SK-N-SH (cell line): ENCODE data around the gene TRIM23. TPM values are rescaled to one million over a fixed set of nuclear protein-coding genes. Genes with fewer than 3 reads are reported as not detected.
A peak's percentile ranks its signal among the peaks of the same experiment; 100 is the strongest.

Source experiments
- CTCF ChIA-PET: fragments of 300-600, 350-600 bp; formaldehyde crosslinking; extraction: SDS; loops from one replicate; lab custom pipeline; 2021; lab: Yijun Ruan, JAX
- POLR2A ChIA-PET: fragments of 350-600 bp; sonication (Branson Sonifier 250); formaldehyde crosslinking; extraction: SDS; loops from one replicate; lab custom pipeline; 2020; ENCODE audit warnings: antibody characterized with exemption, inconsistent platforms; lab: Yijun Ruan, JAX
- DNase-seq: peaks from one replicate; pipeline ENCODE4 v3.0.0; 2012
- H2AFZ ChIP-seq: fragments of 200-600 bp; sonication (generic); 2 replicates; pipeline ENCODE4 v1.8.1; 2016; ENCODE audit warnings: antibody characterized with exemption, mild to moderate bottlenecking, low read depth
- H3F3A ChIP-seq: fragments of 200-600 bp; sonication (generic); replicated peaks from 2 replicates; pipeline ENCODE3; 2016; ENCODE audit warnings: antibody characterized with exemption, mild to moderate bottlenecking; ENCODE audit not compliant: insufficient read depth
- H3K27ac ChIP-seq, 2 experiments: fragments of 200-500 bp in 1 of 2; fragments of 200-600 bp in 1 of 2; sonication (Bioruptor generic) in 1 of 2; sonication (generic), shearing (Covaris generic) in 1 of 2; 2 replicates each; pipeline versions ENCODE4 v1.5.1 to v1.6.1; 2014 to 2016; ENCODE audit warnings: low read depth in 2 of 2, inconsistent platforms in 1 of 2, low read length in 1 of 2, mild to moderate bottlenecking in 1 of 2, mixed read lengths in 1 of 2
- H3K27me3 ChIP-seq: fragments of 200-600 bp; sonication (generic), shearing (Covaris generic); 2 replicates; pipeline ENCODE4 v1.6.1; 2016; ENCODE audit warnings: mixed run types; ENCODE audit not compliant: insufficient read depth
- H3K36me3 ChIP-seq, 2 experiments: fragments of 200-500 bp in 1 of 2; fragments of 200-600 bp in 1 of 2; sonication (Bioruptor generic) in 1 of 2; sonication (generic) in 1 of 2; replicated peaks in 1 of 2; 2 replicates each; pipeline versions ENCODE3 to v1.5.1; 2014 to 2016; ENCODE audit warnings: low read length in 1 of 2, mild to moderate bottlenecking in 1 of 2; ENCODE audit not compliant: insufficient read depth in 2 of 2, control insufficient read depth in 1 of 2
- H3K4me1 ChIP-seq, 2 experiments: fragments of 200-500 bp in 1 of 2; fragments of 200-600 bp in 1 of 2; sonication (Bioruptor generic) in 1 of 2; sonication (generic), shearing (Covaris generic) in 1 of 2; 2 replicates each; pipeline versions ENCODE4 v1.5.1 to v1.6.1; 2014 to 2016; ENCODE audit warnings: low read depth in 1 of 2, low read length in 1 of 2, mixed run types in 1 of 2; ENCODE audit not compliant: insufficient read depth in 2 of 2, control insufficient read depth in 1 of 2
- H3K4me2 ChIP-seq: fragments of 200-600 bp; sonication (generic), shearing (Covaris generic); 2 replicates; pipeline ENCODE4 v1.6.1; 2017; ENCODE audit warnings: mixed run types
- H3K4me3 ChIP-seq, 2 experiments: fragments of 200-500 bp in 1 of 2; fragments of 200-600 bp in 1 of 2; sonication (Bioruptor generic) in 1 of 2; sonication (generic), shearing (Covaris generic) in 1 of 2; 2 replicates each; pipeline versions ENCODE4 v1.5.1 to v1.8.1; 2014 to 2016; ENCODE audit warnings: low read depth in 2 of 2, inconsistent platforms in 1 of 2, low read length in 1 of 2, mild to moderate bottlenecking in 1 of 2, mixed read lengths in 1 of 2, moderate library complexity in 1 of 2
- H3K79me2 ChIP-seq: fragments of 200-600 bp; sonication (generic); 2 replicates; pipeline ENCODE4 v1.8.1; 2017; ENCODE audit warnings: mild to moderate bottlenecking; ENCODE audit not compliant: insufficient read depth
- H3K9ac ChIP-seq: fragments of 200-600 bp; sonication (generic); 2 replicates; pipeline ENCODE4 v1.6.1; 2017; ENCODE audit warnings: mixed run types
- H3K9me2 ChIP-seq: fragments of 200-600 bp; sonication (generic); 2 replicates; pipeline ENCODE4 v1.6.1; 2017; ENCODE audit warnings: mixed run types
- H3K9me3 ChIP-seq: fragments of 200-600 bp; sonication (generic); 2 replicates; pipeline ENCODE4 v1.6.1; 2017; ENCODE audit warnings: mixed run types, mild to moderate bottlenecking, moderate library complexity
- H4K20me1 ChIP-seq: fragments of 200-600 bp; sonication (generic); 2 replicates; pipeline ENCODE4 v1.6.1; 2017; ENCODE audit warnings: mild to moderate bottlenecking, mixed run types; ENCODE audit not compliant: insufficient read depth
- CHD2 ChIP-seq: fragments of 150-350 bp; IDR thresholded peaks from 2 replicates; pipeline ENCODE4 v1.6.1; 2018; ENCODE audit warnings: low read length; ENCODE audit not compliant: partially characterized antibody
- CTCF ChIP-seq: fragments of 200-600 bp; sonication (generic); IDR thresholded peaks from 2 replicates; pipeline ENCODE4 v1.6.1; 2017; ENCODE audit warnings: antibody characterized with exemption, mild to moderate bottlenecking, moderate library complexity
- ELF1 ChIP-seq: IDR thresholded peaks from 2 replicates; pipeline ENCODE4 v1.4.0; 2012
- FOXJ3 ChIP-seq: sonication (generic); formaldehyde crosslinking; IDR thresholded peaks from 2 replicates; pipeline ENCODE4 v1.5.1; 2020; ENCODE audit warnings: mild to moderate bottlenecking, missing genetic modification reagents
- FOXM1 ChIP-seq: IDR thresholded peaks from 2 replicates; pipeline ENCODE4 v1.4.0; 2012; ENCODE audit warnings: low read depth, mild to moderate bottlenecking
- GABPA ChIP-seq: IDR thresholded peaks from 2 replicates; pipeline ENCODE4 v1.4.0; 2012; ENCODE audit warnings: low read depth, mild to moderate bottlenecking
- IRF3 ChIP-seq: fragments of 150-350 bp; IDR thresholded peaks from 2 replicates; pipeline ENCODE4 v1.6.1; 2016; ENCODE audit warnings: mild to moderate bottlenecking, low read depth, low read length
- MAX ChIP-seq: IDR thresholded peaks from 2 replicates; pipeline ENCODE4 v1.4.0; 2012; ENCODE audit warnings: low read depth
- MEF2A ChIP-seq: IDR thresholded peaks from 2 replicates; pipeline ENCODE4 v1.4.0; 2012; ENCODE audit warnings: low read depth, borderline replicate concordance
- MXI1 ChIP-seq: IDR thresholded peaks from 2 replicates; pipeline ENCODE4 v1.6.1; 2012; ENCODE audit warnings: mild to moderate bottlenecking, low read depth, low read length, improper control_type of control experiment
- NFIC ChIP-seq: IDR thresholded peaks from 2 replicates; pipeline ENCODE4 v1.4.0; 2012; ENCODE audit warnings: borderline replicate concordance
- NRF1 ChIP-seq: IDR thresholded peaks from 2 replicates; pipeline ENCODE4 v1.6.1; 2012; ENCODE audit warnings: low read depth, mild to moderate bottlenecking, low read length
- PBX3 ChIP-seq: IDR thresholded peaks from 2 replicates; pipeline ENCODE4; 2012
- RCOR1 ChIP-seq: fragments of 150-350 bp; IDR thresholded peaks from 2 replicates; pipeline ENCODE4 v1.6.1; 2017; ENCODE audit warnings: antibody characterized with exemption, low read length
- REST ChIP-seq: IDR thresholded peaks from 2 replicates; pipeline ENCODE4 v1.6.1; 2012; ENCODE audit warnings: mild to moderate bottlenecking, low read depth, low read length, moderate library complexity
- RFX5 ChIP-seq: IDR thresholded peaks from 2 replicates; pipeline ENCODE4 v1.6.1; 2012; ENCODE audit warnings: mild to moderate bottlenecking, improper control_type of control experiment, low read length
- RXRA ChIP-seq: IDR thresholded peaks from 2 replicates; pipeline ENCODE4 v1.4.0; 2012; ENCODE audit warnings: low read depth, mild to moderate bottlenecking, borderline replicate concordance
- SIN3A ChIP-seq: IDR thresholded peaks from 2 replicates; pipeline ENCODE4 v1.6.1; 2012; ENCODE audit warnings: low read depth, mild to moderate bottlenecking, low read length, moderate library complexity, borderline replicate concordance
- SMC3 ChIP-seq: IDR thresholded peaks from 2 replicates; pipeline ENCODE4 v1.6.1; 2012; ENCODE audit warnings: low read depth, low read length, improper control_type of control experiment
- TAF1 ChIP-seq: IDR thresholded peaks from 2 replicates; pipeline ENCODE4 v1.6.1; 2012; ENCODE audit warnings: low read depth, mild to moderate bottlenecking, low read length, moderate library complexity, borderline replicate concordance
- TCF12 ChIP-seq: IDR thresholded peaks from 2 replicates; pipeline ENCODE4 v1.4.0; 2012
- TEAD4 ChIP-seq: IDR thresholded peaks from 2 replicates; pipeline ENCODE4 v1.4.0; 2012; ENCODE audit warnings: mild to moderate bottlenecking, borderline replicate concordance; ENCODE audit not compliant: insufficient read depth
- USF2 ChIP-seq: fragments of 150-350 bp; IDR thresholded peaks from 2 replicates; pipeline ENCODE4 v1.6.1; 2017; ENCODE audit warnings: antibody characterized with exemption, low read length, low read depth, borderline replicate concordance
- YY1 ChIP-seq: IDR thresholded peaks from 2 replicates; pipeline ENCODE4 v1.4.0; 2012; ENCODE audit warnings: low read depth, mild to moderate bottlenecking
- WGBS: methylation state at CpG from one replicate; pipeline ENCODE4 v1.1.6; 2017; ENCODE audit warnings: low lambda C conversion rate; 5-methylcytosine and 5-hydroxymethylcytosine counted together
- polyA plus RNA-seq, 3 experiments: library from polyadenylated mRNA; depleted of rRNA; stranded (reverse); fragments of >200 nt; gene quantifications; 2 replicates each; pipeline ENCODE4 v1.2.3, GENCODE V29; 2012

TRIM23 gene
- 5.3 and 5.6 TPM in 2 replicates for polyA plus RNA-seq (2012; rRNA removed)
- 5.3 and 6.0 TPM in 2 replicates for polyA plus RNA-seq (2012; cell fraction: cytosol; rRNA removed)
- 6.2 and 6.9 TPM in 2 replicates for polyA plus RNA-seq (2012; cell fraction: nucleus; rRNA removed)

GRCh38 chr5:65624025-65624570 lies at the start of gene TRIM23:
TSS of gene TRIM23 (minus strand) at chr5:65624333. CDS start at chr5:65624274, 59 bp downstream.
- Histone ChIP-seq H3K9me3 (no peaks in the 10 kb centered on the region), H3K4me2 (peak within 1 kb of the TSS; percentile 89), H3K4me1 (peaks cover 0 to 13% of the 10 kb centered on the region in 2 experiments; a peak in 2 of 4 replicates), H4K20me1 (no peaks in the 10 kb centered on the region; the same call in 1 of the 2 replicates), H3K9me2 (no peaks in the 10 kb centered on the region), H3K27ac (peak within 1 kb of the TSS; percentile 90 to 96), H3K4me3 (peak within 1 kb of the TSS; percentile 78 to 97), H3K27me3 (no peaks in the 10 kb centered on the region), H2AFZ (peak within 1 kb of the TSS; percentile 82), H3K9ac (peak within 1 kb of the TSS; percentile 77), H3K36me3 (peaks cover 4 to 10% of the 10 kb centered on the region in 2 experiments), H3K79me2 (peaks cover 92% of the 10 kb centered on the region), H3F3A (no peaks in the 10 kb centered on the region)
- WGBS: under 1% methylated on average over 32 of the region's 32 CpGs
- DNase-seq: peak; percentile 86
- CTCF ChIA-PET: interaction anchor here (0.6 to 1.3 kb wide), 3 partner anchors 12 to 569 kb away, joined by 3 read pairs; no protein-coding TSS in a partner anchor
- POLR2A ChIA-PET: interaction anchor here (0.6 to 1.0 kb wide), 3 partner anchors 60 to 516 kb away, joined by 3 to 4 read pairs (median 4); partner anchors contain the start of gene PPWD1
- TF ChIP-seq MXI1: peak; percentile 61; the same call in 1 of the 2 replicates
- TF ChIP-seq GABPA: no peak
- no peak for TF ChIP-seq PBX3
- no peak for TF ChIP-seq YY1
- TF ChIP-seq RFX5: no peak
- TF ChIP-seq TEAD4: no peak
- TF ChIP-seq RCOR1: no peak
- TF ChIP-seq RXRA: no peak
- no peak for TF ChIP-seq NFIC
- TF ChIP-seq CTCF: peak; percentile 15; the same call in 1 of the 2 replicates
- no peak for TF ChIP-seq FOXM1
- no peak for TF ChIP-seq REST
- TF ChIP-seq SMC3: no peak
- TF ChIP-seq IRF3: no peak
- TF ChIP-seq CHD2: no peak
- TF ChIP-seq FOXJ3 (CRISPR knock-in tag): no peak
- peak; percentile 84 for TF ChIP-seq SIN3A
- TF ChIP-seq MEF2A: no peak
- TF ChIP-seq NRF1: peak; percentile 95
- TF ChIP-seq USF2: no peak
- peak; percentile 59 for TF ChIP-seq TAF1
- no peak for TF ChIP-seq ELF1
- no peak for TF ChIP-seq TCF12
- no peak for TF ChIP-seq MAX
